ENCODE measurements around the gene DEPDC1. TPM values are rescaled to one million over a fixed set of nuclear protein-coding genes. Genes with fewer than 3 reads are reported as not detected.

The DEPDC1 gene
- total RNA-seq, 2 experiments from 2014 or later, result not detected

DNA sequence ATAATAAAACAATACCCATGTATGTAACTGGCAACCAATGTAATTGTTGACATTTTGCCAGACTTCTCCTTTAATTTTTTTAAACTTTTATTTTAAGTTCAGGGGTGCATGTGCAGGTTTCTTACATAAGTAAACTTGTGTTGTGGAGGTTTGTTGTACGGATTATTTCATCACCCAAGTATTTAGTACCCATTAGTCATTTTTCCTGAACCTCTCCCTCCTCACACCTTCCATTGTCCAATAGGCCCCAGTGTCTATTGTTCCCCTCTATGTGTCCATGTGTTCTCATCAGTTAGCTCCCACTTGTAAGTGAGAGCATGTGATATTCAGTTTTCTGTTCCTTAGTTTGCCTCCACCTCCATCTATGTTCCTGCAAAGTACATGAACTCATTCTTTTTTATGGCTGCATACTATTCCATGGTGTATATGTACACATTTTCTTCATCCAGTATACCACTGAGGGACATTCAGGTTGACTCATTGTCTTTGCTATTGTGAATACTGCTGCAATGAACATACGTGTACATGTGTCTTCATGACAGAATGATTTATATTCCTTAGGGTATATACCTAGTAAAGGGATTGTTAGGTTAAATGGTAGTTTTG lies 6.7 kb downstream of the DEPDC1 start:
- no peaks in the 10 kb centered on the region for H3K9me3 ChIP-seq (ENCODE audit: control insufficient read depth in 1 of 2, insufficient read depth in 1 of 2, low read length in 2 of 2)
- no peaks in the 10 kb centered on the region for H3K36me3 Mint-ChIP-seq (ENCODE audit: low read depth)
- CTCF ChIA-PET, result no interaction called here
- ATAC-seq (ENCODE audit: poor library complexity), result no peak
- no peak for DNase-seq
- H3K4me3 ChIP-seq (ENCODE audit: low read length), result no peak overlapping the region
- no peaks in the 10 kb centered on the region for H3K9me3 Mint-ChIP-seq
- H3K4me1 Mint-ChIP-seq (ENCODE audit: low read depth), result peaks cover under 1% of the 10 kb centered on the region
- no peak overlapping the region for H3K27ac ChIP-seq (ENCODE audit: low read depth in 1 of 2, low read length in 2 of 2)
- H3K4me3 Mint-ChIP-seq, result no peak overlapping the region
- no peaks in the 10 kb centered on the region for H3K27me3 Mint-ChIP-seq
- intact Hi-C loops (cut with DNase I, micrococcal nuclease), result no loop called here
- H3K27me3 ChIP-seq (ENCODE audit: control insufficient read depth in 1 of 2, insufficient read depth in 2 of 2, low read length in 2 of 2), result no peaks in the 10 kb centered on the region
- H3K27ac Mint-ChIP-seq, result no peak overlapping the region
- no peaks in the 10 kb centered on the region for H3K4me1 ChIP-seq (ENCODE audit: insufficient read depth, low read length)
- H3K36me3 ChIP-seq (ENCODE audit: insufficient read depth, low read length), result no peaks in the 10 kb centered on the region
- TF ChIP-seq CTCF (IDR thresholded peaks at IDR 0.05), result no peak
- POLR2A ChIA-PET, result no interaction called here

DNA sequence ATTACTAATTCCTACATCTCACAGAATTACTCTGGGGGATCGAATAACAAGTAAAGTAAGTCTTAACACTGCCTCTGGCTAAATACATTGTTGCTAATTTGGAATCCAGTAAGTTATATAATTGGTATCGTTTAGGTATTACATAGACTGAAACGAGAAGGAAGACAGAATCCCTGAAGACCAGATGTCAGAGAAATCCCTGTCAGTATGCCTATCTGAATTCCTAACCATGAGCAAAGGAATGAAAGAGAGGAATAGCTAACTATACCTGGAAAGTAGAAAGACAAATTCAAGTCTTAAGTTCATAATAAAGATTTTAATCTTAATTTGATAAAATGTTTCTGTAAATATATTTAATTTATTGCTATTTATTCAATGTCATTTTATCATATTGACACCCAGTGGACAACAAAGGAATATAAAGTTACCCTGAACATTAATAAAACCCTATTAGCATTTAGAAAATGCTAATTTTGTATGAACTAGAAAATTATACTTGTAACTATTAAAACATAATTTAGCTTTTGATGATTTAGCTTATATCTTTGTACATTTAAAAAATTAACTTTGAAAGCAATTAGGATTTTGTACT lies 11.4 kb downstream of the DEPDC1 start:
- H3K27ac ChIP-seq (ENCODE audit: low read depth in 1 of 2, low read length in 2 of 2), result no peak overlapping the region
- intact Hi-C loops (cut with DNase I, micrococcal nuclease), result no loop called here
- DNase-seq, result no peak
- no peaks in the 10 kb centered on the region for H3K27me3 ChIP-seq (ENCODE audit: control insufficient read depth in 1 of 2, insufficient read depth in 2 of 2, low read length in 2 of 2)
- no peak for TF ChIP-seq CTCF (IDR thresholded peaks at IDR 0.05)
- ChIA-PET CTCF (no interaction called here), POLR2A (no interaction called here)
- ATAC-seq (ENCODE audit: poor library complexity), result no peak
- no peak overlapping the region for H3K4me3 Mint-ChIP-seq
- no peaks in the 10 kb centered on the region for H3K4me1 ChIP-seq (ENCODE audit: insufficient read depth, low read length)
- H3K36me3 ChIP-seq (ENCODE audit: insufficient read depth, low read length), result no peaks in the 10 kb centered on the region
- H3K27ac Mint-ChIP-seq, result no peak overlapping the region
- H3K27me3 Mint-ChIP-seq, result no peaks in the 10 kb centered on the region
- no peaks in the 10 kb centered on the region for H3K9me3 ChIP-seq (ENCODE audit: control insufficient read depth in 1 of 2, insufficient read depth in 1 of 2, low read length in 2 of 2)
- H3K4me1 Mint-ChIP-seq (ENCODE audit: low read depth), result no peaks in the 10 kb centered on the region
- H3K9me3 Mint-ChIP-seq, result no peaks in the 10 kb centered on the region
- no peaks in the 10 kb centered on the region for H3K36me3 Mint-ChIP-seq (ENCODE audit: low read depth)
- H3K4me3 ChIP-seq (ENCODE audit: low read length), result no peak overlapping the region

GRCh38 chr1:68484618-68485017 lies 12.3 kb downstream of the DEPDC1 start:
- intact Hi-C loops (cut with DNase I, micrococcal nuclease), result no loop called here
- POLR2A ChIA-PET, result no interaction called here

More at GRCh38 chr1:68484618-68485017, 12.3 kb downstream of the DEPDC1 start:
- CTCF ChIA-PET, result no interaction called here
- DNase-seq, result no peak
- Histone ChIP-seq H3K9me3 (ENCODE audit: control insufficient read depth in 1 of 2, insufficient read depth in 1 of 2, low read length in 2 of 2) (no peaks in the 10 kb centered on the region), H3K4me3 (ENCODE audit: low read length) (no peak overlapping the region), H3K36me3 (ENCODE audit: insufficient read depth, low read length) (no peaks in the 10 kb centered on the region), H3K4me1 (ENCODE audit: insufficient read depth, low read length) (no peaks in the 10 kb centered on the region), H3K27ac (ENCODE audit: low read depth in 1 of 2, low read length in 2 of 2) (no peak overlapping the region), H3K27me3 (ENCODE audit: control insufficient read depth in 1 of 2, insufficient read depth in 2 of 2, low read length in 2 of 2) (no peaks in the 10 kb centered on the region)
- no peaks in the 10 kb centered on the region for H3K27me3 Mint-ChIP-seq
- no peak for ATAC-seq (ENCODE audit: poor library complexity)
- H3K4me1 Mint-ChIP-seq (ENCODE audit: low read depth), result no peaks in the 10 kb centered on the region
- TF ChIP-seq CTCF (IDR thresholded peaks at IDR 0.05), result no peak
- no peaks in the 10 kb centered on the region for H3K9me3 Mint-ChIP-seq
- no peaks in the 10 kb centered on the region for H3K36me3 Mint-ChIP-seq (ENCODE audit: low read depth)
- H3K27ac Mint-ChIP-seq, result no peak overlapping the region
- no peak overlapping the region for H3K4me3 Mint-ChIP-seq

Measured in CD4-positive, alpha-beta T cell (primary cell).